Immature natural killer cell (primary cell): Measurements from ENCODE around the gene SLX1B. TPM values are rescaled to one million over a fixed set of nuclear protein-coding genes. Genes with fewer than 3 reads are reported as not detected.
A peak's percentile ranks its signal among the peaks of the same experiment; 100 is the strongest.
"Not testable (repeated sequence)": the region's sequence is repeated elsewhere in the genome, so short reads cannot be mapped to it uniquely, and the experiment has no call there.

Experiments used
- DNase-seq, 3 donors: peaks; one replicate each; pipeline ENCODE4 v3.0.0; 2022; ENCODE audit warnings: mixed read lengths in 1 of 3
- H3K27ac Mint-ChIP-seq, 6 donors: one replicate each; pipeline ENCODE4 v1.8.0; 2020; ENCODE audit warnings: mixed read lengths in 6 of 6, mild to moderate bottlenecking in 5 of 6, inconsistent platforms in 4 of 6, moderate library complexity in 3 of 6
- H3K27me3 Mint-ChIP-seq, 3 donors: one replicate each; pipeline ENCODE4 v1.8.0; 2020 to 2021; ENCODE audit warnings: low read depth in 3 of 3, mild to moderate bottlenecking in 3 of 3, mixed read lengths in 3 of 3, moderate library complexity in 3 of 3, inconsistent platforms in 1 of 3
- H3K36me3 Mint-ChIP-seq, 3 donors: one replicate each; pipeline ENCODE4 v1.8.0; 2020; ENCODE audit warnings: mixed read lengths in 3 of 3, inconsistent platforms in 2 of 3, mild to moderate bottlenecking in 2 of 3
- H3K4me1 Mint-ChIP-seq, 2 donors: one replicate each; pipeline ENCODE4 v1.8.0; 2020; ENCODE audit warnings: inconsistent platforms in 2 of 2, mild to moderate bottlenecking in 2 of 2, mixed read lengths in 2 of 2, moderate library complexity in 1 of 2
- H3K4me3 Mint-ChIP-seq, 5 donors: one replicate each; pipeline ENCODE4 v1.8.0; 2020; ENCODE audit warnings: mild to moderate bottlenecking in 5 of 5, mixed read lengths in 5 of 5, inconsistent platforms in 3 of 5, moderate library complexity in 3 of 5
- H3K9me3 Mint-ChIP-seq, 6 donors: one replicate each; pipeline ENCODE4 v1.8.0; 2020; ENCODE audit warnings: mild to moderate bottlenecking in 6 of 6, mixed read lengths in 6 of 6, inconsistent platforms in 4 of 6, moderate library complexity in 3 of 6
- polyA plus RNA-seq, 3 donors: library from polyadenylated mRNA; unstranded; fragments of 300-500 nt; fragmentation: Illumina TruSeq; gene quantifications; one replicate each; pipeline ENCODE4 v1.2.3, GENCODE V29; 2021

The SLX1B gene
- 10 to 100 TPM in 1 of 3 donors, 1 to 10 TPM in 2; 5.8 to 22.7 (median 9.1) TPM for polyA plus RNA-seq

- H3K9me3 Mint-ChIP-seq, H3K4me1 Mint-ChIP-seq, H3K27me3 Mint-ChIP-seq, H3K27ac Mint-ChIP-seq, H3K4me3 Mint-ChIP-seq, DNase-seq, H3K36me3 Mint-ChIP-seq: not testable (repeated sequence)
Observed at GRCh38 chr16:29454269-29454668, at the start of gene SLX1B, which contains the start of gene BOLA2. TSS of gene SLX1B (plus strand) at chr16:29454533. TSS of gene BOLA2 (minus strand) at chr16:29454351. CDS start at chr16:29454253, 98 bp downstream.

GRCh38 chr16:29405249-29405648 lies 49.1 kb upstream of the SLX1B start:
- H3K27me3 Mint-ChIP-seq, H3K9me3 Mint-ChIP-seq, H3K4me3 Mint-ChIP-seq, H3K27ac Mint-ChIP-seq, DNase-seq, H3K4me1 Mint-ChIP-seq, H3K36me3 Mint-ChIP-seq: not testable (repeated sequence)

GRCh38 chr16:29423587-29423986 lies 30.7 kb upstream of the SLX1B start:
- H3K9me3 Mint-ChIP-seq, H3K36me3 Mint-ChIP-seq, H3K27ac Mint-ChIP-seq, H3K27me3 Mint-ChIP-seq, H3K4me1 Mint-ChIP-seq, DNase-seq, H3K4me3 Mint-ChIP-seq: not testable (repeated sequence)

GRCh38 chr16:29425390-29425789 lies 28.9 kb upstream of the SLX1B start:
- H3K4me1 Mint-ChIP-seq, result peaks cover 10 to 13% of the 10 kb centered on the region in 2 donors
- H3K9me3 Mint-ChIP-seq, H3K27ac Mint-ChIP-seq, H3K27me3 Mint-ChIP-seq, H3K4me3 Mint-ChIP-seq, DNase-seq, H3K36me3 Mint-ChIP-seq: not testable (repeated sequence)

- DNase-seq, H3K27ac Mint-ChIP-seq, H3K4me1 Mint-ChIP-seq, H3K4me3 Mint-ChIP-seq, H3K9me3 Mint-ChIP-seq, H3K36me3 Mint-ChIP-seq, H3K27me3 Mint-ChIP-seq: not testable (repeated sequence)
Observed at GRCh38 chr16:29453754-29454153, 579 bp upstream of the SLX1B start.

GRCh38 chr16:29454828-29455227 lies 495 bp downstream of the SLX1B start:
- H3K4me1 Mint-ChIP-seq, H3K27ac Mint-ChIP-seq, DNase-seq, H3K36me3 Mint-ChIP-seq, H3K27me3 Mint-ChIP-seq, H3K4me3 Mint-ChIP-seq, H3K9me3 Mint-ChIP-seq: not testable (repeated sequence)

- not testable (repeated sequence) for H3K9me3 Mint-ChIP-seq, H3K4me3 Mint-ChIP-seq, H3K27ac Mint-ChIP-seq, DNase-seq, H3K27me3 Mint-ChIP-seq, H3K4me1 Mint-ChIP-seq, H3K36me3 Mint-ChIP-seq
Observed at GRCh38 chr16:29457660-29458059, 3.3 kb downstream of the SLX1B start.

GRCh38 chr16:29459706-29460646 lies 5.6 kb downstream of the SLX1B start, which contains the start of gene SULT1A4:
TSS of gene SULT1A4 (plus strand) at chr16:29459913. CDS start at chr16:29461386, 1,473 bp downstream.
- not testable (repeated sequence) for H3K36me3 Mint-ChIP-seq

GRCh38 chr16:29460647-29461030 lies 6.3 kb downstream of the SLX1B start:
- not testable (repeated sequence) for H3K27me3 Mint-ChIP-seq, DNase-seq, H3K9me3 Mint-ChIP-seq, H3K4me3 Mint-ChIP-seq, H3K27ac Mint-ChIP-seq, H3K4me1 Mint-ChIP-seq, H3K36me3 Mint-ChIP-seq

More at GRCh38 chr16:29459706-29460646, 5.6 kb downstream of the SLX1B start, which contains the start of gene SULT1A4:
- not testable (repeated sequence) for H3K4me3 Mint-ChIP-seq, H3K4me1 Mint-ChIP-seq, DNase-seq, H3K9me3 Mint-ChIP-seq, H3K27me3 Mint-ChIP-seq, H3K27ac Mint-ChIP-seq

- not testable (repeated sequence) for H3K9me3 Mint-ChIP-seq, H3K27ac Mint-ChIP-seq, H3K27me3 Mint-ChIP-seq, H3K4me3 Mint-ChIP-seq, DNase-seq, H3K4me1 Mint-ChIP-seq, H3K36me3 Mint-ChIP-seq
Observed at GRCh38 chr16:29465985-29466824, 11.9 kb downstream of the SLX1B start.

GRCh38 chr16:29466904-29467303 lies 12.6 kb downstream of the SLX1B start:
- H3K9me3 Mint-ChIP-seq, H3K27ac Mint-ChIP-seq, H3K27me3 Mint-ChIP-seq, H3K4me1 Mint-ChIP-seq, H3K36me3 Mint-ChIP-seq, H3K4me3 Mint-ChIP-seq, DNase-seq: not testable (repeated sequence)

- H3K27ac Mint-ChIP-seq, H3K9me3 Mint-ChIP-seq, H3K4me3 Mint-ChIP-seq, H3K4me1 Mint-ChIP-seq, DNase-seq, H3K27me3 Mint-ChIP-seq, H3K36me3 Mint-ChIP-seq: not testable (repeated sequence)
Observed at GRCh38 chr16:29467654-29468366, 13.5 kb downstream of the SLX1B start.

- peak overlapping the region in 4 of 5 donors; percentile 59 to 77 (median 72) for H3K4me3 Mint-ChIP-seq
- peak; percentile 29 to 50 (median 32) for DNase-seq
- H3K36me3 Mint-ChIP-seq, H3K4me1 Mint-ChIP-seq, H3K9me3 Mint-ChIP-seq, H3K27me3 Mint-ChIP-seq: not testable (repeated sequence)
- H3K27ac Mint-ChIP-seq, result peak overlapping the region in 5 of 6 donors; percentile 11 to 91 (median 61)
Observed at GRCh38 chr16:29469660-29470059, 15.3 kb downstream of the SLX1B start.

GRCh38 chr16:29472065-29472464 lies 17.7 kb downstream of the SLX1B start:
- not testable (repeated sequence) for DNase-seq, H3K9me3 Mint-ChIP-seq, H3K4me1 Mint-ChIP-seq, H3K4me3 Mint-ChIP-seq, H3K36me3 Mint-ChIP-seq, H3K27me3 Mint-ChIP-seq, H3K27ac Mint-ChIP-seq
